HFFc6 (cell line): ENCODE measurements around the gene REM2. TPM values are rescaled to one million over a fixed set of nuclear protein-coding genes. Genes with fewer than 3 reads are reported as not detected.

Source experiments
- DNase-seq: peaks from one replicate; pipeline ENCODE4 v3.0.0-alpha.2; 2018
- H3K27ac Mint-ChIP-seq: 2 replicates; pipeline ENCODE4 v1.8.0; 2020; ENCODE audit warnings: mild to moderate bottlenecking, mixed read lengths
- H3K27me3 Mint-ChIP-seq: 2 replicates; pipeline ENCODE4 v1.8.0; 2021; ENCODE audit warnings: mild to moderate bottlenecking, moderate library complexity, mixed read lengths; ENCODE audit not compliant: insufficient read depth
- H3K36me3 Mint-ChIP-seq: 2 replicates; pipeline ENCODE4 v1.8.0; 2021; ENCODE audit warnings: low read depth, mixed read lengths
- H3K4me1 Mint-ChIP-seq: 2 replicates; pipeline ENCODE4 v1.8.0; 2020; ENCODE audit warnings: low read depth, mixed read lengths
- H3K4me3 Mint-ChIP-seq: 2 replicates; pipeline ENCODE4 v1.8.0; 2020; ENCODE audit warnings: mild to moderate bottlenecking, moderate library complexity, mixed read lengths
- H3K9me3 Mint-ChIP-seq: 2 replicates; pipeline ENCODE4 v1.8.0; 2020; ENCODE audit warnings: mild to moderate bottlenecking, mixed read lengths
- CTCF ChIP-seq: fragments of 200-600 bp; sonication (generic); IDR thresholded peaks from 2 replicates; pipeline ENCODE4 v1.5.0; 2021; ENCODE audit warnings: antibody characterized with exemption, mild to moderate bottlenecking
- total RNA-seq, 6 experiments: library from RNA; stranded (reverse); fragmentation: NEBNext Ultra II Directional; extraction: Animal tissue kit (Norgen Biotek cat#: 25700); gene quantifications; 2 replicates in 1 of 6; 3 replicates in 5 of 6; pipeline ENCODE4 v1.2.3, GENCODE V29; 2021

REM2 gene
- total RNA-seq, 6 experiments from 2014 or later = 0.09 to 0.17 (median 0.14) TPM; not detected in 2

GRCh38 chr14:22925513-22925912 is 42.5 kb downstream of the REM2 start:
- no peak for TF ChIP-seq CTCF
- Mint-ChIP-seq H3K36me3 (peaks cover 55% of the 10 kb centered on the region), H3K4me1 (peaks cover 52% of the 10 kb centered on the region), H3K27me3 (no peaks in the 10 kb centered on the region; the same call in 1 of the 2 replicates), H3K9me3 (no peaks in the 10 kb centered on the region), H3K27ac (0 out of 2 replicates have a peak overlapping the region, but pooled peaks have one; percentile 32), H3K4me3 (no peak overlapping the region)
- DNase-seq = no peak

- H3K36me3 Mint-ChIP-seq = peaks cover 49% of the 10 kb centered on the region
- peak; percentile 11 for DNase-seq
These were observed 43.3 kb downstream of the REM2 start for GRCh38 chr14:22926316-22926715.

DNA sequence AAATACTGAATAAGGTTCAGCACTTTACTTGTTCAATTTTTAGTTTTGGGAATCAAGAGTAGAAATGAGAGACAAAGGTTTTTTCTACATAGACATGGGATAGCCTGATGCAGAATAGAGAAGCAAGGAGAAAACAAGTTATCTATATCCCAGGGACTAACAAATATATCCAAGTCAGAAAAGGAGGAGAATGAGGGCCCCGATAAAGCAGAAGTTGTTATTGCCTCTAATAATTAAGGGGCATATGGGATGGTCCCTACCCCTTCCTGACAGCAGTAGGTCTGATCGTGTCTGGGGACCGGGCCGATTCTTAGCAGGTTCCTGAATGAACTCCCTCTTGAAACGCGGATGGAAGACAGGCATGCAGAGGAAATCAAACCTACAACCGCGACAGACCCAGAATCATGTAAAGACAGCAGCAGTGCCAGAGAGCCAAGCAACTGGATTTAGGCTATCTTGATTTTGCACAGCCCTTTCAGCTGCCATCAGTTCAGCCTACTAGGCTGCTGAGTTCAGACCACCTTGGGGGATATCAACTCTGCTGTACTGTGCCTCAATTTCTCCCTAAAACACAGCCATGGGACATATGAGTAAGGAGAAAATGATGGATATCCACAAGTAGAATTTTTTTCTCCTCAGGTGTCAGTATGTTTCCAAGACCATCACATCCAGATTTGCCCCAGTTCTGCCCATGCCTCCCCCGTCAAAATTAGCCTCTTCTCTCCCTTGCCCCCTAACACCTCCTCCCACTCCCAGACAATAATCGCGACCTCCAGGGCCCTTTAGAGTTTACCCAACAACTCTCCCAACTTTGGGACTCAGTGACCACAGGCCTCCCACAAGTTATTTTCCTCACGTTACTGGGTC is 45.4 kb downstream of the REM2 start:
- TF ChIP-seq CTCF = no peak
- no peak for DNase-seq
- Mint-ChIP-seq H3K9me3 (no peaks in the 10 kb centered on the region), H3K27me3 (no peaks in the 10 kb centered on the region; the same call in 1 of the 2 replicates), H3K4me1 (peaks cover 37% of the 10 kb centered on the region), H3K4me3 (no peak overlapping the region), H3K36me3 (peaks cover 31% of the 10 kb centered on the region), H3K27ac (no peak overlapping the region)

More at GRCh38 chr14:22926316-22926715, 43.3 kb downstream of the REM2 start:
- TF ChIP-seq CTCF = no peak
- H3K9me3 Mint-ChIP-seq = no peaks in the 10 kb centered on the region
- peaks cover 48% of the 10 kb centered on the region for H3K4me1 Mint-ChIP-seq
- H3K27ac Mint-ChIP-seq = peak overlapping the region; percentile 32
- H3K4me3 Mint-ChIP-seq = peak overlapping the region; percentile 54
- no peaks in the 10 kb centered on the region; the same call in 1 of the 2 replicates for H3K27me3 Mint-ChIP-seq

- Mint-ChIP-seq H3K9me3 (no peaks in the 10 kb centered on the region), H3K4me1 (peaks cover 37% of the 10 kb centered on the region), H3K27ac (no peak within 1 kb of the TSS), H3K36me3 (peaks cover 24% of the 10 kb centered on the region), H3K4me3 (no peak within 1 kb of the TSS), H3K27me3 (no peaks in the 10 kb centered on the region; the same call in 1 of the 2 replicates)
- peak; percentile 100 for DNase-seq
- TF ChIP-seq CTCF = no peak
These were observed 46.3 kb downstream of the REM2 start, which contains the start of gene PRMT5 for GRCh38 chr14:22929104-22929960. PRMT5 (minus strand) TSS chr14:22929376; CDS start chr14:22929361, 15 bp downstream.

DNA sequence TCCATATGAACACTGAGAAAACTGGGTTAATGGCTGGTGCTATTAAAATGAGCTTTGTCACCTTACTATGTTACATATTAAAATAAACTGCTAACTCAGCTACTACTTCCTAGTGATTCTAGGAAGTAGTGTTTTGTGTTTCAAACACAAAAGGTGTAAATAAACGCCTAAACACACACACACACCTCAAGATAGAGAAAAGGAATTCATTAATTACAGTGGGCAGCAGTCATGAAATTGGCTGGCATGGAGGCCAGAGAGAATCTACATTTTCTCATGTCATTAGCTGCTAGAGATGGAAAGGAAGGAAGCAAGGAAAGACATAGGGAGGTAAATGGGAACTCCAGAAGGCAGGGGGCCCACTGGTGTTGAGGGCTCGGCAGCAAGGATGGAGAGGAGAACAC is 46.9 kb downstream of the REM2 start:
- Mint-ChIP-seq H3K27ac (no peak overlapping the region), H3K4me1 (peaks cover 37% of the 10 kb centered on the region), H3K36me3 (peaks cover 18% of the 10 kb centered on the region), H3K4me3 (no peak overlapping the region), H3K9me3 (no peaks in the 10 kb centered on the region), H3K27me3 (no peaks in the 10 kb centered on the region; the same call in 1 of the 2 replicates)
- no peak for TF ChIP-seq CTCF
- DNase-seq = no peak
